ENCODE data around the gene PTAFR.
"Not testable (repeated sequence)": the region's sequence is repeated elsewhere in the genome, so short reads cannot be mapped to it uniquely, and the experiment has no call there.

Gene PTAFR

DNA sequence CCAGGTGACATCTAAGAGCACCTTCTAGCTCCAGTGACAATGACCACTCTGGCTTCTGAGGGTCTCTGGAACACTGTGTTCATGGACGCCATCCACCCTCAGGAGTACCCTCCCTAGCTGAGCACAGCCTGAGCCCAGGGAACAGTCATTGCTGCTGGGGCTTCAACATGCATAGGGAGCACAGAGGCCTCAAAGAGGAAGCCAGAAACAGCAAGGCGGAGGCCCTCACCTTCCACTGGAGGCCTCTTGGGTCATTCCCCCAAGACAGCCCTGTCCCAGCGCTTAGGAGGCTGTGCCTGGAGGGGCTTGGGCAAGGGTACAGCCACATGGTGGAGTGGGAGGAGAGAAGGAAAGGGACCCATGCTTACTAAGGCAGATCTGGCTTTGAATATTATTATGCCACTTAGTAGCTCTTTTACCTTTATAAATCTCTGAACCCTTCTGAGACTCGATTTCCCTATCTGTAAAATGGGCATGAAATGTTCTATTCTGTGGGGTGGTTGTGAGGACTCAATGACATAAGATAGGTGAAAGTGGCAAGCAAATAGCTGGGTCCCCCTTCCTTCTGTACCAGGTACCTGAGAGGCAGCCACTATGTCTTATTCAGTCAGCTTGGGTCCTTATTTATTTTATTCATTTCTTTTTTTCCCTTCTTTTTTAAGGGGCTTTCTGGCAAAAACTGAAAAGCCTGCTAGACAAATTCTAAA, 32.8 kb downstream of the PTAFR start:
- DNase-seq = no peak

DNA sequence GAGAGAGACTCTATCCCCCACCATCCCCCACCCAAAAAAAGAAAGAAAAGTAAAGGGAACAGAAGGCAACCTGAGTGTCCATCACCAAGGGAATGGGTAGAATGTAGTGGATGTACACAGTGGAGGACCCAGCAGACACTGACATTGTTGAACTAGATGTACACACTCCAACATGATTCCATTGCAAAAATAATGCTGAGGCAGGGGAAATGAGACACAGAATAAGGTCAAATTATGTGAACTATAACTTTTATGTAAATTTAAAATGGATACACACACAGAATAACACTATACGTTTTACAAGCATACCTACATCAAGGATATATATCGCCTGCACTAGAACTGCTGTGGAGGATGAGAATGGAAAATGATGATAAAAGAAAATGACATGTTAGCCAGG, 34.8 kb downstream of the PTAFR start:
- DNase-seq = no peak

DNA sequence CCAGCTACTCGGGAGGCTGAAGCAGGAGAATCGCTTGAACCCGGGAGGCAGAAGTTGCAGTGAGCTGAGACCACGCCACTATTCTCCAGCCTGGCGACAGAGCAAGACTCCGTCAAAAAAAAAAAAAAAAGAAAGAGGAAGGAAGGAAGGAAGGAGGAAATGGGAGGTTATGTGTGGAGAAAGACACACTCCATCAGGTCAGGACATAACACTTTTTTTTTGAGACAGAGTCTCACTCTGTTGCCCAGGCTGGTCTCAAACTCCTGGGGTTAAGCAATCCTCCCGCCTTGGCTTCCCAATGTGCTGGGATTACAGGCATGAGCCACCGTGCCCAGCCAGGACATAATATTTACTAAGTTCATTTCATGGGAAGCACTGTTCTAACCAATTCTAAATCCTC, 36.6 kb downstream of the PTAFR start:
- DNase-seq = not testable (repeated sequence)

DNA sequence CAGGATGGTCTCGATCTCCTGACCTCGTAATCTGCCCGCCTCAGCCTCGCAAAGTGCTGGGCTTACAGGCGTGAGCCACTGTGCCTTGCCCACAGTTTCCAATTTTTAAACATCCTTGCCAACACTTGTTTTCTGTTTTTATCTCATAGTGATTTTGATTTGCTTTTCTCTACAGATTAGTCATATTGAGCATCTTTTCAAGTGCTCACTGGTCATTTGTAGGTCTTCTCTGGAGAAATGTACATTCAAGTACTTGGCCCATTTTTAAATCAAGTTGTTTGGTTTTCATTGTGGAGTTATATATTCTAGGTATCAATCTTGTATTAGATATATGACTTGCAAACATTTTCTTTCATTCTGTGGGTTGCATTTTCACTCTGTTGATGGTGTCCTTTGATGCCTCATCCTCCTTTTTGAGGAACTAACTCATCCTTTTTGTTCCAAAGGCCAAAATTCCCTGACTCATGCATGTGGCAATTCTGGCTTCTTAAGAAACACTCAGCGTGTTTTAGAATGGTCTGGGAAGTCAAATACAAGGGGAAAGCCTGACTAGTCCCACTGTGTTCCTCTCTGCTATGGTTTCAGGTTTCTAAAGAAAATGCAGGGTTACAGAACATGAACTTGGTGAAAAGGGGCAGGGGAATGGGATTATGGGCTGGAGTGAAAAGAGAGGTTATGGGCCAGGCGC, 37.3 kb downstream of the PTAFR start:
- DNase-seq = no peak

DNA sequence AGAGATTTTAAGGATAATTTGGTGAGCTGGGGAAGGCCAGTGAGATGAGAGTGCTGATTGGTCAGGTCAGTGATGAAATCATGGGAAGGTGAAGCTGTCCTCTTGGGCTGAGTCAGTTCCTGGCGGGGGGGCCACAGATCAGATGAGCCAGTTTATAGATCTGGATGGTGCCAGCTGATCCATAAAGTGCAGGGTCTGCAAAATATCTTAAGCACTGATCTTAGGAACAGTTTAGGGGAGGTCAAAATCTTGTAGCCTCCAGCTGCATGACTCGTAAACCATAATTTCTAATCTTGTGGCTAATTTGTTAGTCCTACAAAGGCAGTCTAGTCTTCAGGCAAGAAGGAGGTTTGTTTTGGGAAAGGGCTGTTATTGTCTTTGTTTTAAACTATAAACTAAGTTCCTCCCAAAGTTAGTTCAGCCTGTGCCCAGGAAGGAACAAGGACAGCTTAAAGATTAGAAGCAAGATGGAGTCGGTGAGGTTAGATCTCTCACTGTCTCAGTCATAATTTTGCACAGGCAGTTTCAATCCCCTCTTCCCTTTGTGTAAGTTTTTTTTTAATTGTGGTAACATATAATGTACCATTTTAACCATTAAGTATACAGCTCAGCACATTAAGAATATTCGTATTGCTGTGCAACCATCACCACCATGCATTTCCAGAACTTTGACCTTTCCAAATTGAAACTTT, 39.4 kb downstream of the PTAFR start:
- no peak for DNase-seq

DNA sequence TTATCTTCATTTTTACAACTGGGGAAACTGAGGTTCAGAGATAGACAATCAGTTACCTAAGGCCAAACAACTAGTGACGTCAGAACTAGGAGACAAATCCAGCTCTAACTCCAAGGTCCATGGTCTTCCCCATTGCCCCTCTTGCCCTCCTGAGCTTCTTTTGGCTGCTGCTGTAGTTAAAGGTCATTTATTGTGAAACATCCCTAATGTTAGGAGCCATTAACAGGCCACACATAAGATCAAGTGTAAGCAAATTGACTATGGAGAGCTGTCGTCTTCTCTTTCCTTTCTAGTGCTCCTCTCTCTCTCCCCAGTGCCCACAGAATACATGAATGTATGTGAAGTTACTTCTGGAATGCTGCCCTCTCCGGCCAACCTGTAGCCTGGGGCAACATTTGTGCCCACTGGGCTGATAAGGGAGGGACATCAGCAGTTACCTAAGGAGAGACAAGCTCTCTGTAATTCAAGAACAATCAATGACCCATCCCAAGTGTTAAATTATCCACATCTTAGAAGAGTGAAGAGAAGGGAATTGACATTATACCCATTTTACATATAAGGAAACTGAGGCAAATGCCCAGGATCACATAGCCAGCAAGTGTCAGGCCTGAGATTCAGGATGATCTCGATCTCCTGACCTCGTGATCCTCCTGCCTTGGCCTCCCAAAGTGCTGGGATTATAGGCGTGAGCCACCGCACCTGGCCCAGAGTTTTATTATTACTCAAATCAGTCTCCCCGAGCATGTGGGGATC, 40.1 kb downstream of the PTAFR start:
- no peak for DNase-seq

DNA sequence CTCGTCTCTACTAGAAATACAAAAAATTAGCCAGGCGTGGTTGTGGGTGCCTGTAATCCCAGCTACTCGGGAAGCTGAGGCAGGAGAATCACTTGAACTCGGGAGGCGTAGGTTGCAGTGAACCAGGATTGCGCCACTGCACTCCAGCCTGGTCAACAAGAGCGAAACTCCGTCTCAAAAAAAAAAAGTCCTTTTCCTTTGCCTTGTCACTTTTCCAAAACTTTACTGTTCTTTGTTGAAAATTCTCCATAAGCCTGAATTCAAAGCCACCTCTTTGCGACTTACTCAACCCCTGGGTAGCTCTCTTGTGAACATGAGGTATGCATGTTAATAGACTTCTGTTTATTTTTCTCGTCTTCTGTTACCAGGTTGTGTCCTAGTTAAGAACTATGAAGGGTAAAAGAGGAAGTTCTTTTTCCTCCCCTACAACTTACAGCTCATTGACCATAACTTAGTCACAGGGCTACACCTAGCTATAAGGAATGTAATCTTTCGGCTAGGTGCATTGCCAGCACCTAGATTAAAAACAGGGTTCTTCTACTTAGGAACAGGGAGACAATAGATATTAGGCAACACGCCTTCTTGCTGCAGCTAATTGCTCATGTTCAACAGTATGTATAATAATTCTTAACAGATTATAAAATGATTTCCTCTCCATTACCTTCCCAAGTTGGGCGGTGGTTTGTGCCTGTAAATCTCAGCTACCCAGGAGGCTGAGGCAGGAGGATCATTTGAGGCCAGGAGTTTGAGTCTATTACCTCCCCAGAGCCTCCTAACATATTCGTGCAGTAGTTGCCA, 40.9 kb downstream of the PTAFR start:
- no peak for DNase-seq

DNA sequence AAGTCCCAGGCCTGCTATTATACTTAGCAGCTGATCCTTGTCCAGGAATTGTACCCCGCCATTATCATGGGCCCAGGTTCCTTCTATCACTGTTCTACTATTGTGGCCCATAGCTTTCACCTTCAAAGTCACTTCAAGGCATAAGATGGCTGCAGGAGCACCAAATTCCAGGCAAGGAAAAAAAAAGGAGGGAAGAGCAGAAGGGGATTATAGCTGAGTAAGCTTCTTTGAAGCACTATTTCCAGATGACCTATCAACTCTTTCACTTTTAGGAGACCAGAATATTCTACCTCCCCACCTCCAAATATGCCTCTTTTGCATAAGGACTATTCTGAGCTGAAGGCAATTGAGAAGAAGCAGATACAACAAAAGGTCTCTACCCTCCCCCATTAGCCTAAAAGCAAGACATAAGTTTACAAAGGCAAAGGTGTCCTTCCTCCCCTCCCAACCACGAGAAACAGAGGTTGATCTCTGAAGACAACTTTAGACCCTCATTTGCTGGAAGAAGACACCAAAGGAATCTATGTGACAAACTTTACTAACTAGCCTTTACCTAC, 41.8 kb downstream of the PTAFR start:
- DNase-seq = no peak

DNA sequence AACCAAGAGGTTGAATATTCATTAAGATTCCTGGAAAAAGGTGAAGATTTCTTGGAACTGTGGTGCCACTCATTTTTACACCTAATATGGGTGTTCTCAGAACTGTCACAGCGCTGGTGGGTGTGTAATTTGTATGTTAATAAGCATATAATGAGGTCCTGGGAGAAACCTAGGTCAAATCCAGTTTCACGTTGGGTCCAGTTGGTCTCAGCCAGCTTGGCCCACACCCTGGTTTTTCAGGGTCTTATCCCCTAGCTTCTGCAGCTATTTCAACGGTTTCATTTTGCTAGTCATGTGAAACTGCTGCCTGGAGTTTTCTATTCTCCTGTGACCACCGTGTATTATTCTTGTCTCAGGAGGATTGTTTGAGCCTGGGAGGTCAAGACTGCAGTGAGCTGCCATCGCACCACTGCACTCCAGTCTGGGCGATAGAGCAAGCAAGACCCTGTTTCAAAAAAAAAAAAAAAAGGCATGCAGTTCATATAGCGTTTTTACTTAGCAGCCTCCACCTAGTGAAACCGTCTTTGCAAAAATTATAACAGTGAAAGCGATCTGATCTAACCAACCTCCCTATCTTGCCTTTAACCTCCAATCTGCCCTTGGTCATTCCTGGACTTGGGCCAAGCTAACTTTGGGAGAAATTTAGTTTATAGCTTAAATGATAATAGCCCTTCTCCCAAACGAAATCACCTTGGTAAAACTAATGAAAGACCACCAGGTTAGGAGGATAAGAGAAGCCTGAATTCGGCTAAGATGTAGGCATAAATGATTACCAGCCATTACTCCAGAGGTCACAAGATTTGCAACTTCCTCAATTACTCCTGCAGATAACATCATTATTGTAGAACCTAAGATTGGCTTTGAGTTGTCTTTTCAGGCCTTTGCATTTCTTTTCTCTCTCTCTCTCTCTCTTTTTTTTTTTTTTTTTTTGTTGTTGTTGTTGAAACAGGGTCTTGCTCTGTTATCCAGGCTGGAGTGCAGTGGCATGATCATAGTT, 44.0 kb downstream of the PTAFR start:
- DNase-seq = no peak

DNA sequence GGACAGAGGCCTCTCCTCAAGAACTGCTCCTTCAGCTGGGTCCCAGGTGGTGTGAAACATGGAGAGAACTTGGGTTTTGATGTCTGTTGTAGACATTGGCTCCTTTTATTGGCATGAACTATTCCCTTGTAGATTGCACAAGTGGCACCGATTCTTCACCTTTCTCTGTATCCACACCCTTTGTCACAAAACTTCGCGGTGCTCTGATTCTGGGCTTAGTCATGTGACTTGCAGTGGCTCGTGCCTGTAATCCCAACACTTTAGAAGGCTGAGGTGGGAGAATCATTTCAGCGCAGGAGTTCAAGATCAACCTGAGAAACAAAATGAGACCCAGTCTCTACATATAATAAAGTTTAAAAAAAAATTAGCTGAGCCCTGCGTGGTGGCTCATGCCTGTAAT, 45.6 kb downstream of the PTAFR start:
- no peak for DNase-seq

DNA sequence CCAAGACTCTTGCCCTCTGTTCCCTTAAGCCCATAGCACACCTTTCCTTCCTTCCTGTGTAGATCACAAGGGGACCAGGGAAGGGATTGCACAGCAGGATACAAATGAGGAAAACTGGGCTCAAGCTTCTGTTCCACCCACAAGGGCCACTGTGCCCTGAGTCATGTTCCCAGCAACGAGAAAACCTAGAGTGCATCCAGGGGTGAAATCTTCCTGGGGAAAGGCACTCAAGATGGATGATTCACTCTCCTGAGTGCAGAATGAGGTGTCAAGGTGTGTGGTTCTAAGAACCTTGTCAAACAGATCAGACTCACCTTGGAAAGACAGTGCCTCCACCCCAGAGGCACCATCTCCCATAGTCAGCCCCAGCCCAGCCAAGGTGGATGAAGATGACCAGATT, 47.3 kb downstream of the PTAFR start:
- DNase-seq = no peak

DNA sequence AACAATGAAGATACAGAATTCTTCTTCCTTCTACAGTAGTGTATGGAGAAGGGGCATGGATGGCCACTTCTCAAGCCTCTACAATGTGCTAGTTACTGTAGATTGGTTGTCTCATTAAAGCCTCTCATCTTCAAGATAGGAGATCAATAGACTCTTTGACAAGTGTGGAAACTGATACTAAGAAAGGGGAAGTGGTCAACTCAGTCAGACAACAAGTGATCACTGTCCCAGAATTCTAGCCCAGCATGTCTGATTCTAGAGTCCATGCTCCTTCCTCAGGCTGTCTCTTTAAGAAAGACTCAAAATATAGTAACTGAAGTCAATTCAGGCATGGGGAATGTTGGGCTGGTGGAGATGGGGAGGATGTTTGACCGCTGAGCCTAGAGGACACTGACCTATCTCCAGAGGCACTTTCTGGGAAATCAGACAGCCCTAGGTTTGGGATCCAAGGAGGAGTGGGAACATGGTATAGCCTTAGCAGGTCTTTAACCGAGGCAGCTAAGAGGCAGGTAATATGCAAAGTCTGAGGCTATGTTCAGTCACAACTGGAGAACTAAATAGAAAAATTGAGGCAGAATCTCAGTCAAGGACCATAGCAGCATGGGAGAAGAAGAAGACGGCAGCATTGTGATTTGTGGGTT, 48.8 kb downstream of the PTAFR start:
- DNase-seq = no peak

DNA sequence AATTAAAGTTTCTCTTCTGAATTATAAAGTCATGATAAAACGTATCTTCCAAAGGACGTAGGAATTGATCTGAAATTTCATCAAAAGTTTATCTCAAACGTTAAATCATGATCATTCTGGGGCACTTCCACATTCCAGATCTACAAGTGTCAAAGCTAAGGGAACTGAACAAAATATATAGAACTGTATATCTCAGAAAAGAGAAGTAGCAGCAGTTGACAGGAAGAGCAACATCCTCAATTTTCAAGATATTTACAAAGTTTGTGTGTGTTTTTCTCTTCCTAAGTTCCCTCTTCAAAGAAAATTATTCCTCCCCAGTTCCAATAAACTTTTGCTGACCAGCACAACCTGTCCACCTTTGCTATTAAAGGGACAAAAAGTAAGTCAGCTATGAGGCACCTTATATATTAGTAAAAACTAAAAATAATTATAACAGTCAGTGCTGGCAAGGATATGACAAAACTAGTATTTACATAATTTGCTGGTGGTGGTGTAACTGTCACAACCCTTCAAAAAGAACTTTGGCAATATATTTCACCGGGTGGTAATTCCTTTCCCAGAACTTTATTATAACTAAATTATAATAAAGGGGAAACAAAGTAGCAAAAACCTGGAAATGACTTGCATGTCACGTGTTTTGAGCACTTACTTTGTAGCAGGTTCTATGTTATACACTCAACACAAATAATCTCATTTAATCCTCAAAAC, 49.6 kb downstream of the PTAFR start:
- DNase-seq = no peak

DNA sequence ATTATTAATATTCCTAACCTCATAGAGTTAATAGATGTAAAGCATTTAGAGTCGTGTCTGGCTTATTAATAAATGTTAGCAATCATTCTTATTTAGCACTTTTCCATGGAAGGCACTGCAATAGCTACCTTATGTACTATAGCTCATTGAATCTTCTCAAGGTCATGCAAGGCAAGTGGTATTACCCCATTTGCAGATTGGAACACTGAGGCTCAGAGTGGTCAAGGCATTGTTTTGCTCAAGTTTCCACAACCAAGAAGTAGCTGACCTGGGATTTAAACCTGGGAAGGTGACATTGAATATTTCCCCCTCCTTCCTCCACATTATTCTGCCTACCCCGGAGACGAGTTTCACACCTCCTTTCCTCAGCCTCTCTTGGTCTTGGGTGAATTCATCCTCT, 50.3 kb downstream of the PTAFR start:
- no peak for DNase-seq

DNA sequence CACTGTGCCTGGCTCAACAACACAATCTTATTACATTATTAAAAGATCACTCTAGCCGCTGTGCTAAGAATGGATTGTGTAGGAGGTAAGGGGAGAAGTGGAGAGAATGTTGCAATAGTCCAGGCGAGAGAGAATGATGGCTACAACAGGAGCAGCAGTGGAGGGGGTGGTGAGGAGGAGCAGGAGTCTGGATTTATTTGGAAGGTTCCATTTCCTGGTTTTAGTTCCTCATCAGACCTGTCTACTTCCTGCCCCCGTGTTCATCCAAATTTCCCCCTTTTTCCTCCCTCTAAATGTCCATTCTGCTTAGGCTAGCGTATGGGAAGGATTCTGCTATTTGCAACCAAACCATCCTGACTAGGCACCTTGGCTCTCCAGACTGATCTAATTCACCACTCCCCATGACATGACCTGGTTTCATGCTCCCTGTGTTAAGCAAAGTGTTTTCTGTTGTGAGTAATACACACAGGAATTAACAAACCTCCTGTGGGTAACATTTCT, 53.0 kb downstream of the PTAFR start:
- no peak for DNase-seq

DNA sequence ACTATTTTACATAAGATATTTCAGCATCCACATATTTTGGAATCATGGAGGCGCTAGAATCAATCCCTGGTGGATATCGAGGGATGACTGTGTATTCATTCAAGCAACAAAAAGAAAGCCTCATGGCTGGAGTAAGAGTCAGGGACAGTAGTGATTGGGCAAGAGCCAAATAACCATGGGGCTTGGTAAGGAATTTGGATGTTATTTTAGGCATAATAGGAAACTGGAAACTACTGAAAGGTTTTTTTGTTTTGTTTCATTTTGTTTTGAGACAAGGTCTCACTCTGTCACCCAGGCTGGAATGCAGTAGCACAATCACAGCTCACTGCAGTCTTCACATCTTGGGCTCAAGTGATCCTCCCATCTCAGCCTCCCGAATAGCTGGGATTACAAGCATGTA, 54.3 kb downstream of the PTAFR start:
- no peak for DNase-seq

DNA sequence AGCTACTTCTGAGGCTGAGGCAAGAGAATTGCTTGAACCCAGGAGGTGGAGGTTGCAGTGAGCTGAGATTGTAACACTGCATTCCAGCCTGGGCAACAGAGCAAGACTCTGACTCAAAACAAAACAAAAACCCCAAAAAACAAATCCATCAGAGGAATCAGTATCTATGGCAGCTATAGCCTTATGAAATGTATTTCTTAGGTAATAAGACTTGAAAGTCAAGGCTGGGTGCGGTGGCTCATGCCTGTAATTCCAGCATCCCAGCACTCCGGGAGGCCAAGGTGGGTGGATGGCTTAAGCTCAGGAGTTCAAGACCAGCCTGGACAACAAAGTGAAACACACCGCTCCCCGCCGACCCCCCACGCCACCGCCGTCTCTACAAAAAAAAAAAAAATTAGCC, 56.9 kb downstream of the PTAFR start:
- DNase-seq = no peak

DNA sequence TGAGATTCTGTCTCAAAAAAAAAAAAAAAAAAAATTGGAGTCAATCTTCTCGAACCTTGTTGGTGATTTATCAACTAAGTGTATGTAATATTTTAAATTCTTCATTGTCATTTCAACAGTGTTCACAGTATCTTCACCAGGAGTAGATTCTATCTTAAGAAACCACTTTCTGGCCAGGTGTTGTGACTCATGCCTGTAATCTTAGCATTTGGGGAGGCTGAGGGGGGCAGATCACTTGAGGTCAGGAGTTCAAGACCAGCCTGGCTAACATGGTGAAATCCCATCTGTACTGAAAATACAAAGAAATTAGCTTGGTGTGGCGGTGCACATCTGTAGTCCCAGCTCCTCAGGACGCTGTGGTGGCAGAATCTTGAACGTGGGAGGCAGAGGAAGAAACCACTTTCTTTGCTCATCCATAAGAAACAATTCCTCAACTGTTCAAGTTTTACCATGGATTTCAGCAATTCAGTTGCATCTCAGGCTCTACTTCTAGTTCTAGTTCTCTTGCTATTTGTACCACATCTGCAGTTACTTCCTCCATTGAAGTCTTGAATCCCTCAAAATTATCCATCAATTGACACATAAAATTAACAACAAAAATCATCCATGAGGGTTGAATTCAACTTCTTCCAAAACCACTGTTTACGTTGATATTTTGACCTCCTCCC, 57.7 kb downstream of the PTAFR start:
- DNase-seq = no peak

DNA sequence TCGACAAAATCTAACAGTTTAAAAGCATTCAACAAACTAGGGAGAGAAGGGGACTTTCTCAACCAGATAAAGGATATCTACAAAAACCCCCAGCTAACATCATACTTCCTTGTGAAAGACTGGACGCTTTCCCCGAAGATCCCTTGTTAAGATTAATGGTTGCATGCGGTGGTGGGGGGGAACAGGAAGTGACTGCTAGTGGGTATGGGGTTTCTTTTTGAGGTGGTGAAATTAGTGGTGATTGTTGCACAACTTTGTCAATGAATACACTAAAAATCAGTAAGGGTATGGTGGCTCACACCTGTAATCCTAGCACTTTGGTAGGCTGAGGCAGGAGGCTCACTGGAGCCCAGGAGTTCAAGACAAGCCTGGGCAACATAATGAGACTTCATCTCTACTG, 61.2 kb downstream of the PTAFR start:
- peak in 4 of 5 experiments; percentile 7 to 76 (median 36) for DNase-seq
